ENCODE results near the gene ARAF. TPM values are rescaled to one million over a fixed set of nuclear protein-coding genes. Genes with fewer than 3 reads are reported as not detected.

The ARAF gene
- total RNA-seq, 2 experiments from 2014 or later: 53.9 to 60.9 TPM

- H3K27ac Mint-ChIP-seq: no peak overlapping the region
- H3K36me3 Mint-ChIP-seq (ENCODE audit: low read depth): no peaks in the 10 kb centered on the region
- H3K27me3 Mint-ChIP-seq: no peaks in the 10 kb centered on the region
- TF ChIP-seq CTCF (IDR thresholded peaks at IDR 0.05): no peak
- no peaks in the 10 kb centered on the region for H3K9me3 Mint-ChIP-seq
- intact Hi-C loops (cut with micrococcal nuclease): no loop called here
- DNase-seq (no peak), ATAC-seq (no peak)
- POLR2A ChIA-PET: no interaction called here
- no peak overlapping the region for H3K4me3 Mint-ChIP-seq
- H3K4me1 Mint-ChIP-seq (ENCODE audit: low read depth): peaks cover 26% of the 10 kb centered on the region
- CTCF ChIA-PET: no interaction called here
Observed at GRCh38 chrX:47586043-47586787, 25.2 kb downstream of the ARAF start.

GRCh38 chrX:47587091-47587891 is 26.3 kb downstream of the ARAF start:
- intact Hi-C loops (cut with micrococcal nuclease): no loop called here
- H3K36me3 Mint-ChIP-seq (ENCODE audit: low read depth): no peaks in the 10 kb centered on the region
- H3K27me3 Mint-ChIP-seq: no peaks in the 10 kb centered on the region
- no peaks in the 10 kb centered on the region for H3K9me3 Mint-ChIP-seq
- no peak for TF ChIP-seq CTCF (IDR thresholded peaks at IDR 0.05)
- ATAC-seq (no peak), DNase-seq (no peak)
- POLR2A ChIA-PET: interaction anchor here (0.7 kb wide), 1 partner anchor 9 kb away, joined by 3 read pairs; no protein-coding TSS in a partner anchor
- no peak overlapping the region for H3K4me3 Mint-ChIP-seq
- CTCF ChIA-PET: no interaction called here
- H3K4me1 Mint-ChIP-seq (ENCODE audit: low read depth): peaks cover 17% of the 10 kb centered on the region
- no peak overlapping the region for H3K27ac Mint-ChIP-seq

DNA sequence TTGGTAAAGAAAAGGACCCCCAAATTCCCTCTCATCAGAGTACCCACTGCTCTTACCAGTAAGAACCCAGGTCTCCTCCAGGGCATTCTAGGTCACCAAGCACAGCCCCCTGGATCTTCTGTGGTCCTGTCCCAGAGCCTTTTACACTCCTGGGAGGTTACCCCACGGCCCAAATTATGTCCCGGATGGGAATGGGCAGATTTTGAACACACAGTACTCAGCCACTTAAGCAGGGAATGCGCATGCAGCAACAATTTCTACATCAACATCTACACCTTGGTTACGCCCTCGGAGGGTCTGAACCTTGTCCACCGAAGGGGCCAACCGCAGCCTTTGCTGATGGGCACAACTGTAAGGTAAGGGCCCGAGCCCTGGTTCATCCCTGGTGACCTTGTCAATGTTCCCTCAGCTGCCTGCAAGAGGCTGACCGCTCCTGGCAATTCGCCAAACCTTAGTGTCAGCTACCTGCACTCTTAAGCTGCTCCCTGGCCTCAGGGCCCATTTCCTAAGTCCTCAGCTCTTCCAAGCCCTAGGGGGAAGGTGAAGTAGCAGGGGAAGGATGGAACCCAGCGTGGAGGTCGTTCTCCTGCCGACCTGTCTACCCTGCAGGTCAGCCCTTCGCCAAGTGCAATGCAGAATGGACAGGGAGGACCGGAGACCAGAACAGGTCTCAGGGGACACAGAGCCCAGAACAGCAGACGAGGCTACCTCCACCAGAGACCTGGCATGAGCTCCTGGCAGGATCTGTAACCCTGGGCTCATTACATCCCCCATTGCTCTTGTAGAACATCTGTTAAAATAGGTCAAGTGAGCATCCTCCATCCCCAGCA is 27.1 kb downstream of the ARAF start:
- no peak overlapping the region for H3K27ac Mint-ChIP-seq

GRCh38 chrX:47590984-47591383 is 30.0 kb downstream of the ARAF start:
- DNase-seq: no peak
- CTCF ChIA-PET: no interaction called here
- no peak overlapping the region for H3K27ac Mint-ChIP-seq
- POLR2A ChIA-PET: no interaction called here
- no peaks in the 10 kb centered on the region for H3K27me3 Mint-ChIP-seq
- TF ChIP-seq CTCF (IDR thresholded peaks at IDR 0.05): no peak
- H3K4me1 Mint-ChIP-seq (ENCODE audit: low read depth): peaks cover 6% of the 10 kb centered on the region
- ATAC-seq: no peak
- H3K9me3 Mint-ChIP-seq: no peaks in the 10 kb centered on the region
- H3K36me3 Mint-ChIP-seq (ENCODE audit: low read depth): no peaks in the 10 kb centered on the region
- intact Hi-C loops (cut with micrococcal nuclease): no loop called here
- no peak overlapping the region for H3K4me3 Mint-ChIP-seq

More for the DNA sequence above, 27.1 kb downstream of the ARAF start:
- Mint-ChIP-seq H3K4me1 (ENCODE audit: low read depth) (peaks cover 15% of the 10 kb centered on the region), H3K36me3 (ENCODE audit: low read depth) (no peaks in the 10 kb centered on the region), H3K4me3 (no peak overlapping the region), H3K9me3 (no peaks in the 10 kb centered on the region), H3K27me3 (no peaks in the 10 kb centered on the region)
- no peak for TF ChIP-seq CTCF (IDR thresholded peaks at IDR 0.05)
- no peak for DNase-seq
- ChIA-PET POLR2A (no interaction called here), CTCF (no interaction called here)
- intact Hi-C loops (cut with micrococcal nuclease): no loop called here
- no peak for ATAC-seq
